SIG-M5 treated with dmso at 0.1 percent for 504 hours (cell line): ENCODE data around the gene LRRC2.
"Not testable (repeated sequence)": the region's sequence is repeated elsewhere in the genome, so short reads cannot be mapped to it uniquely, and the experiment has no call there.

Experiments used
- DNase-seq: peaks from one replicate; lab custom pipeline; 2025; ENCODE audit not compliant: unreplicated experiment; lab: John Stamatoyannopoulos, UW

The LRRC2 gene

DNA sequence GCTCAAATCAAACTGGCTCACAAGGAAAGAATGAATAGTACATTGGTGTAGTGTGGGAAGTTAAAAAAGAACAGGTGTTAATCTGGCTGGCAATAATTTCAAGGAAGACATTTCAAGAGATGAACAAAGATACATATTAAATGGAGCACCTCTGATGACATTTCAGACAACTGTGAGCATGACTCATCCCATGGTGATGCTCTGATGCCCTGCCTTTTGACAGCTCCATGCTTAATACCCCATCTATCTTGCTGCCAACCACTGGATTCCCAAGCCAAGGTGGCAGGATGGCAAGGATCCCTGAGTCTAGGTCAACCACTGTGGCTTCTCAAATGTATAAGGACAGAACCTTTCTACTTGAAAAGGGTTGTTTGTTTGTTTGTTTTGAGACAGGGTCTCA is 29.3 kb downstream of the LRRC2 start:
- DNase-seq = no peak

GRCh38 chr3:46535746-46536145 is 30.4 kb downstream of the LRRC2 start:
- no peak for DNase-seq

- no peak for DNase-seq
These were observed 33.0 kb downstream of the LRRC2 start for GRCh38 chr3:46533091-46533490.

DNA sequence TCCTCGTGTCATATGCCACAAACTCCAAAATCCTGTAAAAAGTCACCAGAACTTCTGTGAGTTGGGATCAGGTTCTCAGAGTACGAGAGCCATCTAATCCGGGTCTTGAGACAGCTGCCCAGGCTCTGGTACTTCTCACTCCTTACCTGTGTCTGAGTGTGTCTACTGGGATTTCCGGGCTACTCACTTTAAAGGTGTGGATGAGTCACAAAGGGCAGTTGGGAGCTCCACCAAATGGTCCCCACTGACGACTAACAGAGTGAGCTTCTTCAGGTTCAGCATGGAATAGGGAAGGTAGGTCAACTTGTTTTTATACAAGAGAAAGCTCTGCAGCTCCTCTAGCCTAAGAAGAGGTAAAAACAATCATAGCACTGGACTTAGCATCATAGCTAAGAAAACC is 38.9 kb downstream of the LRRC2 start:
- DNase-seq = no peak

GRCh38 chr3:46524832-46525231 is 41.3 kb downstream of the LRRC2 start:
- DNase-seq = no peak

DNA sequence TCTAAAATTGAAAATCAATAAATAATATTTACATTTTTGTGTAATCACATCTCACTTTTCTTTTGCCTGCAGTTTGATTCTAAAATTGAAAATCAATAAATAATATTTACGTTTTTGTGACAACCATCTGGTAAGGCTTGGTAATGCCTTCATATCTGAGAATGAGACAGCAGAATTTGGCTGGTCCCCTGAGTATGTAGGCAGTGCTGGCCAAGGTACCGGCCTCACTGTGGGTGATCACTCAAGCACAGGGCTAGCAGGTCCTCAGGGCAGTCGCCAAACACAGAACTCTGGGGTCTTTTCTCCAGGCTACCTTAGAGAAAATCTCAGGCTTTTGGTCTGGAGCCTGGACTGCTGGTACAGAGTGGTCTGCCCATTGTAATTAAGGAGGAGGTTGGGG is 42.1 kb downstream of the LRRC2 start:
- DNase-seq = no peak

GRCh38 chr3:46523556-46523955 is 42.5 kb downstream of the LRRC2 start:
- DNase-seq = no peak

GRCh38 chr3:46522201-46522600 is 43.9 kb downstream of the LRRC2 start:
- DNase-seq = not testable (repeated sequence)

DNA sequence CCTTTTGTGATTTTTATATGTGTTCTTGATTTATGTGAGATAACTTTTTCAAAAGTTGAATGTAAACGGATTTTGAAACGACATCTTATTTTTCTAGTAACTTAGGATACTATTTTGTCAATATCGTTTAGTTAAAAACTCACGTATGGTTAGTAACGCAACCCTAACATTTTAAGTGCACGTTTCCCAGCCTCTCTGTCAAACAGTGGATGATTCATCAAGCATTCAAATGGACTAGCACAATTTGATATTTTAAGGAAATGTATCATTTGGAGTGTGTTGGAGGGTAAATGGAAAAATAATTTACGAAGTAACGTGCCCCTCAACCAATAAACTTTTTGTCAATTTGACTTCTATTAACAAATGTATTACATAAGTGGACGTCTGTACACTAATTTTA is 45.0 kb downstream of the LRRC2 start:
- DNase-seq = no peak

- DNase-seq = no peak
These were observed 45.6 kb downstream of the LRRC2 start for GRCh38 chr3:46520531-46520930.

- no peak for DNase-seq
These were observed 46.1 kb downstream of the LRRC2 start for GRCh38 chr3:46519952-46520351.

- no peak for DNase-seq
These were observed 48.3 kb downstream of the LRRC2 start for GRCh38 chr3:46517784-46518181.

GRCh38 chr3:46517016-46517783 is 48.9 kb downstream of the LRRC2 start:
- DNase-seq = no peak

GRCh38 chr3:46516521-46516920 is 49.6 kb downstream of the LRRC2 start:
- DNase-seq = no peak

- no peak for DNase-seq
These were observed 53.8 kb downstream of the LRRC2 start for GRCh38 chr3:46512191-46512749.

DNA sequence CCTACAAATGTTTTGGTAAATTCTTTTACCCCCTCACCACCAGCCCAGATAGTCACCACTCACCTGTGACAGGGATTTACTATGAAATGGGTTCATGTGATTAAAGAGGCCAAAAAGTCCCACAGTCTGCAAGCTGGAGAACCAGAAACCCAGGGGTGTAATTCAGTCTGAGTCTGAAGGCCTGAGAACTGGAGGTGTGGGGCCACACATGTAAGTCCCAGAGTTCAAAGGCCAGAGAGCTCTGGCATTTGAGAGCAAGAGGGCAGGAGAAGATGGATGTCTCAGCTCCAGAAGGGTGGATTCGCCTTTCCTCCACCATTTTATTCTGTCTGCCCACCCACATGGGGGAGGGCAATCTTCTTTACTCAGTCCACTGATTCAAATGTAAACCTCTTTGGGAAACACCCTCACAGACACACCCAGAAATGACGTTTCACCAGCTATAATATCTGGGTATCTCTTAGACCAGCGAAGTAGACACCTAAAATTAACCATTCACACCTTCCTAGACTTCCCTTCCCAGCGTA is 56.4 kb downstream of the LRRC2 start:
- no peak for DNase-seq

GRCh38 chr3:46508850-46509591 is 57.1 kb downstream of the LRRC2 start:
- no peak for DNase-seq

- no peak for DNase-seq
These were observed 59.6 kb downstream of the LRRC2 start for GRCh38 chr3:46506526-46506925.

GRCh38 chr3:46505953-46506352 is 60.1 kb downstream of the LRRC2 start:
- no peak for DNase-seq

DNA sequence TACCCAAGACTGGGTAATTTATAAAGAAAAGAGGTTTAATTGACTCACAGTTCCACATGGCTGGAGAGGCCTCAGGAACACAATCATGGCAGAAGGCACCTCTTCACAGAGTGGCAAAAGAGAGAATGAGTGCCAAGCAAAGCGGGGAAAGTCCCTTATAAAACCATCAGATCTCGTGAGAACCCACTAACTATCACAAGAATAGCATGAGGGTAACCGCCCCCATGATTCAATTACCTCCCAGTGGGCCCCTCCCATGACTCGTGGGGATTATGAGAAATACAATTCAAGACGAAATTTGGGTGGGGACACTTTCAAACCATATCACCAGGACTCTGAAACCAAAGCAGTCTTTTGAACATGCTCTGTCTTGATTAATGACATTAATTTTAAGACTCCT is 61.3 kb downstream of the LRRC2 start:
- DNase-seq = no peak

GRCh38 chr3:46503200-46503874 is 62.8 kb downstream of the LRRC2 start:
- no peak for DNase-seq
